VCaP (cell line): ENCODE results near the gene YBEY.
A peak's percentile ranks its signal among the peaks of the same experiment; 100 is the strongest.

ENCODE experiments used
- H3K27ac ChIP-seq: fragments of 450-650 bp; 2 replicates; pipeline ENCODE4 v1.5.1; 2017
- CTCF ChIP-seq: fragments of 450-650 bp; conservative IDR thresholded peaks from 2 replicates; pipeline ENCODE4 v1.5.1; 2017; ENCODE audit warnings: mild to moderate bottlenecking, moderate library complexity

Gene YBEY

GRCh38 chr21:46336603-46337002, 50.5 kb downstream of the YBEY start:
- no peak overlapping the region for H3K27ac ChIP-seq
- no peak for TF ChIP-seq CTCF

GRCh38 chr21:46340998-46341397, 54.9 kb downstream of the YBEY start:
- TF ChIP-seq CTCF, result no peak
- no peak overlapping the region for H3K27ac ChIP-seq

- TF ChIP-seq CTCF, result no peak
- no peak overlapping the region for H3K27ac ChIP-seq
Measured at GRCh38 chr21:46344219-46344915, 58.2 kb downstream of the YBEY start.

GRCh38 chr21:46345861-46346260, 59.7 kb downstream of the YBEY start:
- TF ChIP-seq CTCF, result no peak
- peak overlapping the region; percentile 54; the same call in 1 of the 2 replicates for H3K27ac ChIP-seq

- H3K27ac ChIP-seq, result peak overlapping the region; percentile 54
- TF ChIP-seq CTCF, result no peak
Measured at GRCh38 chr21:46346296-46347202, 60.4 kb downstream of the YBEY start.

GRCh38 chr21:46347203-46347550, 61.0 kb downstream of the YBEY start:
- TF ChIP-seq CTCF, result no peak
- peak overlapping the region; percentile 54 for H3K27ac ChIP-seq
